Activated CD8-positive, alpha-beta memory T cell treated with anti-CD3 and anti-CD28 coated beads for 4 hours (primary cell): ENCODE measurements around the gene LTO1.
"Not testable (repeated sequence)": the region's sequence is repeated elsewhere in the genome, so short reads cannot be mapped to it uniquely, and the experiment has no call there.

Source experiments
- DNase-seq, 2 donors: peaks; one replicate each; pipeline ENCODE4 v3.0.0-alpha.2; 2020; ENCODE audit warnings: low read depth in 2 of 2

The LTO1 gene

DNA sequence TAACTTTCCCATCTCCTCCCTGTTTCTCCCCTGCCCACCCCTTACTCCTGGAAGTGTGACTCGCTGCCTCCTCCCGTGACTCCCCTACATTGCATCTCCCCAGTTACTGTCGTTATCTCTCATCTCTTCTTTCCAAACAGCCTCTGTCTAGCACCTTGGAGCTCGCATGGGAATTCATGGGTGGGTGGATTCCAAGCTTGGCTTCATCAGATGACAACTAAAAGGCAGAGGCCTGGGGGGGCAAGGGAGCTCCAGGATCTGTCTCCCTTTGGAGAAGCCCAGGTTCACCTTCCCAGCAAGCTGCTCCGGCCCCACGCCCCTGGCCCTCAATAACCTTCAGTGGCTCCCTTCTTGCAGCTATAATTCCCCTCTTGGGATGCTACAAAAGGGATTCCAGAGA, 41.1 kb downstream of the LTO1 start:
- no peak for DNase-seq

DNA sequence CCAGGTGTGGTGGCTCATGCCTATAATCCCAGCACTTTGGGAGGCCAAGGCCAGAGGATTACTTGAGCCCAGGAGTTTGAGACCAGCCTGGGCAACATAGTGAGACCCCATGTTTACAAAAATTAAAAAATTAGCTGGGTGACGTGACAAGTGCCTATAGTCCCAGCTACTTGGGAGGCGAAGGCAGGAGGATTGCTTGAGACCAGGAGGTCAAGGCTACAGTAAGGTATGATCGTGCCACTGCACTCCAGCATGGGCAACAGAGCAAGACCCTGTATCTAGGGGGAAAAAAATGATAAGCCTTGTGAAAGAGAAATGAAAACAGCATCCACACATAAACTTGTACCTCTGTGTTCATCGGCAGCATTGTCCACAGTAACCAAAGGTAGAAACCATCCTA, 42.3 kb downstream of the LTO1 start:
- DNase-seq, result no peak

DNA sequence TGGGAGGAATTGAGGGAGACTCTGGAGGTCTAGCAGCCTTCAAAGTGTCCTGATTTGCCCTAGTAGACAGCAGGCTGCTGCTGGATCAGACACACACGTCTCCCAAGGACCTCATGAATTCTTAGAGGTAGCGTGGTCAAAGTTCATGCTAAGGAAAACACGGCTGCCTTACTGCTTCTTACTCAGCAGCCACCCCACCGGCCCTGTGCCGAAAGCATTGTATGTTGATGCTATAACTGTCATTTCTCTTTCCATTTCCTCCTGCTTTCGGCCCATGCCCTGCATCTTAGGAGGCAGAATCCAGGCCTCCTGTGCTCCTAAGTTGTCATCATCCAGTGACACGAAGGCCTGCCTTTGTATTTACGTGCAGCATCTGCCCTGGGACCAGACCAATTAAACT, 44.7 kb downstream of the LTO1 start:
- no peak for DNase-seq

DNA sequence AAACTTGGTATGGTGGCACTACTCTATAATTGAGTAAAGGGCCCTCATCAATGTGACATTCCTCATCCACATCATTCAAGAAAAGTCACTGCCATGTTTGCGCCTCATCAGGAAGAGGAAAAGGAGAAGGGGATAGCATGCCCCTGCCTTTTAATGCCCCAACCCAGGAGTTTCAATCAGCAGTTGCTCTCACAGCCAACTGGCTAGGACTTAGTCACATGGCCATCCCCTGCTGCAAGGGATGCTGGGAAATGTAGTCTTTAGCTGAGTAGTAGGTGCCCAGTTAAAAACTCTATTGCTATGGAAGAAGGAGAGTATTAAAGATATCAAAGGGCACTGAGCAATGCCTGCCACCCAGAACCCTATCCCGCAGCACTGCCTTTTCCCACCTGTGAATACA, 45.1 kb downstream of the LTO1 start:
- no peak for DNase-seq

DNA sequence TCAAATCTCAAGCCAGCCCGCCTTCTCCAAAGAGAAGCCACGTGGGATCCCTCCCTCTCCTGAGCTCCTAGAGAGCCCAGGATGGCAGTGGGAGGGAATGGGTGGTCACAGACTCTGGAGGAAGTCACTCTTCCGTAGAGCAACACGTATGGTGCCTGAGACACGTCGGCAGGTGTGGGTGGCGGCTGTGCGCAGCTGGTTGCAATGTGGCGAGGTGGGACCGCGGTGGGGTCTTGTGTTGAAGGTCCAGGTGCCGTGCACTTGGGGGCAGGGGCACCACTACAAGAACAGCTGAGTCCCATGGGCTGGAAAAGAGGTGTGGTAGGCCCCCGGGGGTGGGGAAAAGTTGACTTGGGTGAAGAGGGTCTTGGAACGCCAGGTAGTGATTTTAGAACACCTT, 47.6 kb downstream of the LTO1 start:
- DNase-seq, result no peak

- DNase-seq, result no peak
Measured at GRCh38 chr11:69625476-69625875, 49.7 kb downstream of the LTO1 start.

- DNase-seq, result no peak
Measured at GRCh38 chr11:69624293-69624692, 50.9 kb downstream of the LTO1 start.

DNA sequence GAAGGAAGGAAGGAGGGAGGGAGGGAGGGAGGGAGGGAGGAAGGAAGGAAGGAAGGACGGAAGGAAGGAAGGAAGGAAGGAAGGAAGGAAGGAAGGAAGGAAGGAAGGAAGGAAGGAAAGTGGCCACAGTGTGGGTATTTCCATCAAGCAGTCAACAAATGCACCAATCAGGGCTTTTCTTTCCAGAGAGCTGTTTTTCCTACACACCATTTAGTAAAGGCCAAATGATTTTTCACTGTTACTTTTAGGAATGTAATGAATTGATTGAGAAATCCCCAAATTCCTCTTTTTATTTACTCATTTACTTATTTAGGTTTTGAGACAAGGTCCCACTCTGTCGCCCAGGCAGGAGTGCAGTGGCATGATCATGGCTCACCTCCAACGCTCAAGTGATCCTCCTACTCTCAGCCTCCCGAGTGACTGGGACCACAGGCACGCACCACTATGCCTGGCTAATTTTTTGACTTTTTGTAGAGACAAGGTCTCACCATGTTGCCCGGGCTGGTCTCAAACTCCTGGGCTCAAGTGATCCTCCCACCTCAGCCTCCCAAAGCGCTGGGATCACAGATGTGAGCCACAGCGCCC, 53.0 kb downstream of the LTO1 start:
- DNase-seq, result not testable (repeated sequence)

DNA sequence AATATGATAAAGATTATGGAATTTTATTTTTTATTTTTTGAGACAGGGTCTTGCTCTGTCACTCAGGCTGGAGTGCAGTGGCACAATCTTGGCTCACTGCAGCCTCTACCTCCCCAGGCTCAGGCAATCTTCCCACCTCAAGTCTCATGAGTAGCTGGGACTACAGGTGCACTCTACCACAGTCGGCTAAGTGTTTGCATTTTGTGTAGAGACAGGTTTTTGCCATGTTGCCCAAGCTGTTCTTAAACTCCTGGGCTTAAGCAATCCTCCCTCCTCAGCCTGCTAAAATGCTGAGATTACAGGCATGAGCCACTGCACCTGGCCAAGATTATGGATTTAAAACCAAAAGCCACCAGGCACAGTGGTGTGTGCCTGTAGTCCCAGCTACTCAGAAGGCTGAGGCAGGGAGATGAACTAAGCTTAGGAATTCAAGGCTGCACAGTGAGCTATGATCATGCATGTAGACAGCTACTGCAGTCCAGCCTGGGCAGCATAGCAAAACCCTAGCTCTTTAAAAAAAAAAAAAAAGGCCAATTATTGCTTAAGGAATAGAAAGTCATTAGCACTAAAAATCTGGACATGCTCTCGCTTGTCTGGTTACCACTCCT, 54.4 kb downstream of the LTO1 start:
- DNase-seq, result no peak

- DNase-seq, result no peak
Measured at GRCh38 chr11:69618237-69618636, 56.9 kb downstream of the LTO1 start.

- DNase-seq, result no peak
Measured at GRCh38 chr11:69617682-69618081, 57.5 kb downstream of the LTO1 start.

GRCh38 chr11:69617220-69617619, 57.9 kb downstream of the LTO1 start:
- no peak for DNase-seq
